HG02943 (cell line): ENCODE data around the gene NUBPL.

Source experiments
- ATAC-seq: cut with Tn5 transposase; IDR thresholded peaks from one replicate; pipeline ENCODE4 v1.9.1; 2021; ENCODE audit warnings: mild to moderate bottlenecking, low read depth, moderate library complexity; ENCODE audit not compliant: unreplicated experiment

The NUBPL gene

GRCh38 chr14:31561155-31561846 is at the start of gene NUBPL:
Gene NUBPL (plus strand): TSS chr14:31561404. CDS start chr14:31561440, 36 bp downstream.
- ATAC-seq, result peak; percentile 96

GRCh38 chr14:31527087-31527486 is 34.1 kb upstream of the NUBPL start:
- no peak for ATAC-seq

- ATAC-seq, result no peak
Measured at GRCh38 chr14:31527546-31527945, 33.7 kb upstream of the NUBPL start.

GRCh38 chr14:31529053-31529452 is 32.2 kb upstream of the NUBPL start:
- ATAC-seq, result no peak

DNA sequence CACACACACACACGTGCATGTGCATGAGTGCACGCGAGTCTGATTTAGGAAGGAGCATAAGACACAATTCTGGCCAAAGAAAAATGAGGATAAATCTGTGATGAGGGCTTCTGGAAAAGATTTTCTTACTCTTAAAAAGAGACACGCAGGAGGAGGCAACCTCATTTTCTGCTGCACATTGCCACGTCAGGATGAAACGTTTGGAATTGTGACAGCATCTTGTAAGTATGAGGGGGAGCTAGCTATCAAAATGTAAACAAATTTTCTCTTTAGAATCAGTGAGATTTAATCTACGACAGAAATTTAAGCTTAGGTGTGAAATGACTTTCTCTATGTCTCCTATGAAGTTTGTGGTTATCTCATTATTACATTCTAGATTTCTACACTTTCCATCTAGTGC is 31.1 kb upstream of the NUBPL start:
- no peak for ATAC-seq

DNA sequence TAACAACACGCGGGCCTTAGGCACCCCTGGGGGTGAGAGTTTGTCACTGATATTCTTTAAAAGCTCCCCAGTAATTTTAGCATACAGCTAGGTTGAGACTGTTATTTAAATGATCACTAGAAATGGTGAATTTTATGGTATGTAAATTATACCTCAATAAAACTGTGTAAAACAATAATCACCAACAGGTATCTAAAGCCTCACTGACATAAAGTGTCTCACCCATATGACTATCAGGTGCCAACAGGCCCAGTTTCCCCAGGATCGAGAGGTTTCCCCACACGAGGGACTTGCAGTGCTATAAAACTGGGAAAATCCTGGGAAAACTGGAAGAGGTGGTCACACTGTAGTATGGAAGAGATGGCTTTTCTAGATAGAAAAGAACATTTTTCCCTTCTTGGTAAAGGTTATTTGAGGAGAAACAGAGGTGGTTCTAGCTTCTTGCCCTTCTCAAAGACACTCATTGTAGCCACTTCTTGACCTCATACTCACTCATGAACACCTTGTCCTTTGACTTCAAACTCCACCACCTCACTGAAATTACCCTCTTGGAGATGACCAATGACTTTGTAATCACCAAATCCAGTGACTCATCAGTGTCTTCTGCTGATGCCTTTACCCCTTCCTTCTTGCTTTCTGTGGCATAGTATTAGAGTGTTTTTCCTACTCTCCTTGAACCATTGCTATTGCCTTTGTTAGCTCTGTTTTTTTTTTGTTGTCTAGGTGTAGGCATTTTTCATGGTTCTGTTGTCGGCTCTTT is 24.8 kb upstream of the NUBPL start:
- no peak for ATAC-seq

- no peak for ATAC-seq
Measured at GRCh38 chr14:31541702-31542101, 19.5 kb upstream of the NUBPL start.

DNA sequence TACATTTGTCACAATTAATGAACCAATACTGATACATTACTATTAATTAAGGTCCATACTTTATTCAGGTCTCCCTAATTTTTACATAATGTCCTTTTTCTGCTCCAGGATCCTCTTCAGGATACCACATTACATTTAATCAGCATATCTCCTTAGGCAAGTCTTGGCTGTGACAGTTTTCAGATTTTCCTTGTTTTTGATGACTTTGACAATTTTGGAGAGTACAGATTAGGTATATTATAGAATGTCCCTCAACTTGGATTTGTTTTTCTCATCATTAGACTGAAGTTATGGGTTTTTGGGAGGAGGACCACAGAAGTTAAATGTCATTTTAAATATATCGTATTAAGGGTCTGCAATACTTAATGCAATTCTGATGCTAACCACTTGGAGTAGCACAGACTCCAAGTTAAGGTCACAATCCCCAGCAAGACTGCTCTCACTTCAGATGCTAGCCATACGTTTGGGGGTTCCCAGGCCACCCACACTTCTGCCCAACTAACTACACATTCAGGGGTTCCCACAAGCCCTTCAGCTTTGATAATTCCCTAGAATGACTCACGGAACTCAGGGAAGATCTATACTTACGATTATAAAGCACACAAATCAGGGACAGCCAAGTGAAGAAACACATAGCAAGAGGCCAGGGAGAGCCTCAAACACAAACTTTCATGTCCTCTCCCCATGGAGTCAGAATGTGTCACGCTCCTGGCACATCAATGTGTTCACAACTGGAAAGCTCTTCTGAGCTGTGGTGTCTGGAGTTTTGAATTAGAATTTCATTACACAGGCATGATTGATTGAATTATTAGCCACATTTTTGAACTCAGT is 17.0 kb upstream of the NUBPL start:
- peak; percentile 63 for ATAC-seq

DNA sequence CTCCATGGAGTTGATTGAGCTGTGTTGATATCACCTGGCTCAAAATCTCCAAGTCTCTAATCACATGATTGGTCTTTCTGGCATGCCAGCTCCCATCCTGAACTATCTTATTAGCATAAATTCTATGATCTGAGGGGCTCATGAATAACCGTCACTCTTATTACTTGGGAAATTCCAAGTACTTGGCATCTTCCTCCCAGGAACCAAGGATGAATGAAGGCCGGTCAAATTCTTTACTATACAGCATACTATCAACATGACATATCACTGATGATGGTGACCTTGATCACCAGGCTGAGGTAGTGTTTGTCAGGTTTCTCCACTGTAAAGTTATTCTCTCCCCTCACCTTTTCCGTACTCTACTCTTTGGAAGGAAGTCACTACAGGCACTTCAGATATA is 16.4 kb upstream of the NUBPL start:
- no peak for ATAC-seq

DNA sequence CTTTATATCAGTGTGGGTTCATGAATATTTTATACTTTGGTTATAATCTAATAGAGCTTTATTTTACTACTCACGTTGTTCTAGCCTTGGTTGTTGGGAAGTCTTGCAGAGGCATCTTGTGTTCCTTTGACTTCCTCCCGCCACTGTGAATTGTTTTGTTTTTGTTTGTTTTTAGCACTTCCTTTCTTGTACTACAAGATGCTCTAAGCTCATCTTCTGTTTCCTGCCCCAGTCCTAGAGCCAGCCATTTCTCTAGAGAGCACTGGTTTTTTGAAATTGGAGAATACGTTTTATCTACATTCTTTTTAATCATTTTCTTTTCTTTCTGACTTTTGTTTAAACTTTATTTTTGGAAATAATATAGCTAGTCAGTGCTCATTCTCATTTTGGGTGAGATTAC is 15.9 kb upstream of the NUBPL start:
- ATAC-seq, result no peak

DNA sequence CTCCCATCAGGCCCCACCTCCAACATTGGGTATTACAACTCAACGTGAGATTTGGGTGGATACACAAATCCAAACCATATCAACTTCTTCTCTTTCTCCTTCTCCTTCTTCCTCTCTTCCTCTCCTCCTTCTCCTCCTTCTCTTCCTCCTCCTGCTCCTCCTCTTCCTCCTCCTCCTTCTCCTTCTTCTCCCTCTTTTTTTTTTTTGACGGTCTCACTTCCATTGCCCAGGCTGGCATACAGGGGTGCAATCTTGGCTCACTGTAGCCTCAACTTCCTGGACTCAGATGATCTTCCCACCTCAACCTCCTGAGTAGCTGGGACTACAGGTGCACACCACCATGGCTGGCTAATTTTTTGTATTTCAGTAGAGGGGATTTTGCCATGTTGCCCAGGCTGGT is 11.4 kb upstream of the NUBPL start:
- no peak for ATAC-seq

DNA sequence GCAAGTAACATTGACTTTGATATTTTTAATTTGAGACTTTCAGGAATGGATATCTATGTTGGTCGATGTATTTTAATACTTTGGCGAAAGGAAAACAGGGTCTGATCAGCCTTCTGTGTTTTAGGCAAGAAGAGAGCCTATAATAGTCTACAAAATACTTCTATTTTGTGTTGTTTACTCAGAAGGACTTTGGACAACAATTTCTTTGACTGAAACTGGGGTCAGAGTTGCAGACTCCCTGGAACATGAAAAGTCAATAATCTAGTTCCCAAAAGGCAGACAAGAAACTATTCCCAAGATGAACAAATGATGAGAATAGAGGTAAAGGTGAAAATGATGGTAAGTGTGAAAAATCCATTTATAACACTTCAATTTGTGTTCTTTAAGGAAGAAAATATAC is 10.6 kb upstream of the NUBPL start:
- ATAC-seq, result no peak

DNA sequence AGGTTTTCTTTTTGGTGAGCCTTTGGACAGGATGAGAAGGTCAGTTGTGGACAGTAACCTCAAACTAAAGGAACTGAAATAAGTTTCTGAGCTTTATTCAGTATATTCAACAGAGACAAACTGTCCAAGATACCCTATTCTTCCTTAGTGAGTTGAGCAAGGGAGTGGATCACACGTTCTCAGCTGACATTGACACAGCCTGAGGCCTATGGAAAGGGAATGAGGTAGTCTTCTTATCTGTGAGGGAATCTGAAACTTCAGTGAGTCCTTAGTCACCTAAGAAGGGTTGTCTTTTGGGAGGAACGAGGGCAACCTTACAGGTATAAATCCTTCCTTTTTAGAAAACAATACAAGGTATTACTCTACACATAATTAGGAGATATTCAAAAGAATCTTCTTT is 5.0 kb upstream of the NUBPL start:
- no peak for ATAC-seq

GRCh38 chr14:31559939-31560338 is 1.3 kb upstream of the NUBPL start:
- ATAC-seq, result no peak

GRCh38 chr14:31560759-31561154 is 447 bp upstream of the NUBPL start:
- ATAC-seq, result no peak

- ATAC-seq, result no peak
Measured at GRCh38 chr14:31564194-31564593, 3.0 kb downstream of the NUBPL start.

DNA sequence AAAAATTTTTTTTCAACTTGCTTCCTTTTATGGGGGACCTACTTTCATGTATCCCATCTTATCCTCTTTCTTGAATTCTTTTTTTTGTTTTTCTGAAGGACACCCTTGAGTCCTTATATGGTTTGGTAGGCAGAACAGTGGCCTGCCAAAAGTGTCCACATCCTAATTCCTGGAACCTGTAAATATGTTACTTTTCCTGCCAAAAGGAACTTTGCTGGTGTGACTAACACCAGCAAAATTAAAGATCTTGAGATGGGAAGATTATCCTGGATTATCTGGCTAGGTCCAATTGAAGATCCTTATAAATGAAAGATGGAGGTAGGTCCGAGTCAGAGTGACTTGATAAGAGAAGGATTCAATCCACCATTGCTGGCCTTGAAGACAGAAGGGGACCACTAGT is 5.3 kb downstream of the NUBPL start:
- no peak for ATAC-seq

- ATAC-seq, result no peak
Measured at GRCh38 chr14:31567655-31568054, 6.5 kb downstream of the NUBPL start.

GRCh38 chr14:31568161-31568560 is 7.0 kb downstream of the NUBPL start:
- ATAC-seq, result no peak

DNA sequence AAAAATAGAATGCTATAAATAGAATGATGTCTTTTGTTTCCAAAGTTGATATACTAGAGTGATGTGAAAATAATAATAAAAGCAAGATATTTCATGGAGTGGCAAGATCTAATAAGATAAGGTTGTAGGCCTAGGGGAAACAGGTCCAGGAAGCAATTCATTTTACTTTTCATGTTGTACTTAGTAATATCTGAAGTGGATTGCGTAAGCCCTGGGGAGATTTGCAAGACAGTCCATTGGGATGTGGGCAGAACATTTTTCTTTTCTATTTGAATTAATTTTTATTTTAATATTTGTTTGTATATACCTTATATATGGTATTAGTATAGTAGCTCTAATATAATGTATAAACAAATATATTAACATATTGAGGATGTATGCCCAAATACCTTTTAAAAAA is 7.5 kb downstream of the NUBPL start:
- ATAC-seq, result no peak

DNA sequence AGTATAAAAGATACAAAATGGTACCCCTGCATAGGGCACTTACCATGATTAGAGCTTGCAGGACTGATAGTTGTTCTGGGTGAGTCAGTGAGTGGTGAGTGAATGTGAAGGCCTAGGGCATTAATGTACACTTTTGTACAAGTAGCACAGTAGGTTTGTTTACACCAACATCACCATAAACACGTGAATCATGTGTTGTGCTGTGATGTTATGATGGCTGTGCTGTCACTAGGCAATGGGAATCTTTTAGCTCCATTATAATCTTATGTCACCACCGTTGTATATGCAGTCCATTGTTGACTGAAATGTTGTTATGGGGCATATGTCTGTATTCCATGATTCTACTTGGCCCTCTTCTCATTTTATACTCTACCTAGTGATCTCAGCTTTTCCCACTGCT is 11.8 kb downstream of the NUBPL start:
- no peak for ATAC-seq
